Left renal cortex interstitium (tissue), 4 donors: ENCODE measurements around the gene HPX. TPM values are rescaled to one million over a fixed set of nuclear protein-coding genes. Genes with fewer than 3 reads are reported as not detected.
A peak's percentile ranks its signal among the peaks of the same experiment; 100 is the strongest.

ENCODE experiments used
- DNase-seq, 4 donors: peaks; one replicate each; pipeline ENCODE4 v3.0.0-alpha.2; 2013; ENCODE audit warnings: low read depth in 4 of 4, low spot score in 2 of 4, missing footprints in 1 of 4
- polyA plus RNA-seq, 4 donors: library from polyadenylated mRNA; unstranded; fragments of 120-200 nt; gene quantifications; one replicate each; pipeline ENCODE4 v1.2.1, GENCODE V29; 2013; ENCODE audit not compliant: insufficient read length in 4 of 4

The HPX gene
- polyA plus RNA-seq, 4 donors, result 1.7 to 8.6 (median 5.9) TPM

- DNase-seq, result no peak
Observed at GRCh38 chr11:6418557-6419008, 22.2 kb downstream of the HPX start.

- no peak for DNase-seq
Observed at GRCh38 chr11:6417907-6418556, 22.8 kb downstream of the HPX start.

DNA sequence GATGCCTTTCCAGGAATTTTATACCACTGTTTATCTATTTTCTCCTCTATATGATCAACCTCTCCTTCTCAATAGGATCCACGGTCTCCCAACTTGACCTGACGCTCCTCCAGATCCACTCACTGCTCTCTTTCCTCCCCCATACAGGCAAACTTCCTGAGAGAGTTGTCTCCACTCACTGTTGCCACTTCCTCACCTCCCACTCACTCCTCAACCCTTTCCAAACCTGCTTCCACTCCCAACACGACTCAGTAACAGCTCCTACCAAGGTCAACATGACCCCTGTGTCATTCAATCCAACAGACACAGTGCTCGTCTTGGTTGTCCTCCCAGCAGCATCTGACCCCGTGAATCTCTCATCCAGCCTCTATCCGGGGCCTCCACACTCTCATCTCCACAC, 25.0 kb downstream of the HPX start:
- DNase-seq, result no peak

DNA sequence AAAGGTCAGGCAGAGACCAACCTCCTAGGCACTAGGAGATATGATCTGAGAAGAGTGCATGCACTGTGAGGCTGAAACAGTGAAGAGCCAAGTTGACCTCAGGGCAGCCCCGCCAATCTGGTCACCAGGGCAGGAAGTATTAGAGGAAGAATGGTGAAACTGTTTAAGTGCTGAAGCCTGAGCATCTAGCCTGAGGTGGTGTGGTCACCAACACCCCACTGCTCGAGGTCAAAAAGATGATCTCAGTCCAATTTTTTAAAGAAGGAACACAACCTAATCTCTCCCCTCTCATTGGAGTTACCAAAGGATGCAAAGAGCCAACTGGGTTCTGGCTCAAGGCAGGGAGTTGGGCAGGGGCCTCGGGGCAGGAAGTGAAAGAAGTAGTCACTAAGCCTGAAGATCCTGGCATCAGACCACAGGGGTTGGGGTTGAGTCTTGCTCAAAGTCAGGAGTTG, 25.9 kb downstream of the HPX start:
- no peak for DNase-seq

DNA sequence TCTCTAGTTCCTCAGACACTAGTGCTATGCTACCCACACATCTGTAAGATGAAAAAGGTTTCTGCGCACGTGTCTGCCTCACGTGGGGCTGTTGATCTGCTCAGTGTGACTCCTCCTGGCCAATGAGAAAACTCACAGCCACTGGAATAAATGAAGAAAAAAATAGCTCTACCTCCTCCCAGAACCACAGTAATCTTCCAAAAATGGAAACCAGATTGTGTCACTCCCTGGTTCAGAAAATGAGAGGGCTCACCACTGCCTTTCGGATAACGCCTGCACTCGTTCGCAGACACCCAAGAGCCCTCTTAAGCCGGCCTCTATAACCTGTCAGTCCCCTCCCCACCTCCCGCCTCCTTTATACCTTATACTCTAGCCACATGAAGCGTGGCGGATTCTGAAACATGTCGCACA, 27.0 kb downstream of the HPX start:
- no peak for DNase-seq

DNA sequence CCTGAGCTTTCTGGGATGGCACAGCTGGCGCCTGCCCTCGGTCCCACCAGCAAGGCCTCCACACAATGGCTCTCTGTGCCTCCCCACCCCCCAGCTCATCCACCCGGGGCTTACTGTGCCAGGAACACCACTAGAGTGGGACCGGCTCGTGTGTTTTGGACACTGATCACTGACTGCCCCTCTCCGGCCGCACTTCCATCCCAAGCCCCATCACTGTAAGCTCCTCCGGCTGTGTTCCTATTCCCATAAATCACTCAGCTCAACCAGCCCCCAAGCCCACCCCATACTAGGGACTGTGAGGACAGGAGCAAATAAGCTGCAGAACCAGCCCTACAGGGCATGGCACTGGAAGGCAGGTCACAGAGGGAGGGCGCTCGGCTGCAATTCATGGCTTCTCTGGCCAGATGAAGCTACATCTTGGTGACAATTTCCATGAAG, 29.2 kb downstream of the HPX start:
- no peak for DNase-seq

DNA sequence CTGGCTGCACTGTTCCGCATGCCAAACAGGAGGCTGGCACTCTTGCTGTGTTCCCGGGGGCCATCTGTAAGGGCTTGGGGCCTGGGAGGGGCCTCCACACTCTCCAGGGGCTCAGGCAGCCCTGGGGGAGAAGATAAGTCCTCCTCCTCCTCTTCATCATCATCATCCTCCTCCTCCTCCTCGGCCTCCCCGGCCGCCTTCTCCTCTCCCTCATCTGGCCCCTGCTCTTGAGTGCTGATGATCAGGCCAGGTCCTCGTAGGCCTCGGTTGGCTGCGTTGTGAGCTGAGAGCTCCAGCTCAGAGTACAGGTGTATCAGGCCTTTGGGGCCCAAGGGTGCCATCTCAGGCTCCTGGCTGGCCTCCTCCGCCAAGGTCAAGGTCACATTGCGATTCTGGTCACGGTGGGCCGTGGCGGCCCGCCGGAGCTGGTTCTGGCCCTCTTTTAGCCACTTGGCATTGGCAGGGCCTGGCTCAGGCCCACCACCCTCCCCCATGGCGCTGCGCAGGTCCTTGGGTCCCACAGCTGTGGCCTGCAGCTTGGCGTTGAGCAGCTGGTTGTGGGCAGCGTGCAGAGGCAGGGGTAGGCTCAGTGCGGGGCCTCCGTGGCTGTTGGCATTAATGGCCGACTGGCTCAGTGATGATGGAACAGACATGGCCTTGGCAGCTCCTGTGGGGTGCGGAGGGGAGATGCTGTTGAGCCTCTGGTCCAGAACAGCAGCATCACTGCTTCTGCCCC, 29.9 kb downstream of the HPX start:
- DNase-seq, result no peak

DNA sequence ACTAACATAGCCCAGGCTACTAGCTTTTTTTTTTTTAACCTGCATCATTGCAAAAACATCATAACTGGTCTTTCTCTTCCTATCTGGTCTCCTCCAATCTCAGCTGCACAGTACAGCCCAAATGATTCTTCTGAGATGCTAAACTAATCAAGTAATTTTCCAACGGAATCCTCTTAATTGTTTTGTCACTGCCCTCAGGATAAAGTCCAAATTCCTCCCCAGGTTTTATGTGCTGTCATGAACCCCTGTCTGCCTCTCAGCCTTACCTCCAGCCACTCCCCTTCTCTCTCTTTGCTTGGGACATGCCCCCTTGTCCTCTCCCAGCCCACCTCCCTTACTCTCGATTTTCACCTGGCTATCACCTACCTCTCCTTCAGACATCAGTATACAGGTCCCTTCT, 34.4 kb downstream of the HPX start:
- DNase-seq, result no peak

DNA sequence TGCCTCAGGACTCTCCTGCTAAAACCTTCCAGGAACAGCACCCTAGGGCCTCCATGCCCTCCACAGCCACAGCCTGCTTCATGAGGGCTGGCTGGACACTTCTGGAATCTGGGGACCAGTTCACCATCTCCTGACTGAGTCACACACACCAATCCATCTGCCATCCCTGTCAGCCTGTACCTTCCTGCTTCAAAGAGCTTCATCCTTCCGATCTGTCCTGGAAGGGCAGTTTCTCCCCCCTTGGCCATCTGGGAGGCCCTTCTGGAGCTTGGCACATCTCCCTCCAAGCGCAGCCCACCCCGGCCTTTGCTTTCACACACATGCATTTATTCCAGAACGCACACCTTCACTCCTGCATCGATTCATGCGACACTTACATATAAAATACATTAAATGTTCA, 34.9 kb downstream of the HPX start:
- DNase-seq, result no peak

DNA sequence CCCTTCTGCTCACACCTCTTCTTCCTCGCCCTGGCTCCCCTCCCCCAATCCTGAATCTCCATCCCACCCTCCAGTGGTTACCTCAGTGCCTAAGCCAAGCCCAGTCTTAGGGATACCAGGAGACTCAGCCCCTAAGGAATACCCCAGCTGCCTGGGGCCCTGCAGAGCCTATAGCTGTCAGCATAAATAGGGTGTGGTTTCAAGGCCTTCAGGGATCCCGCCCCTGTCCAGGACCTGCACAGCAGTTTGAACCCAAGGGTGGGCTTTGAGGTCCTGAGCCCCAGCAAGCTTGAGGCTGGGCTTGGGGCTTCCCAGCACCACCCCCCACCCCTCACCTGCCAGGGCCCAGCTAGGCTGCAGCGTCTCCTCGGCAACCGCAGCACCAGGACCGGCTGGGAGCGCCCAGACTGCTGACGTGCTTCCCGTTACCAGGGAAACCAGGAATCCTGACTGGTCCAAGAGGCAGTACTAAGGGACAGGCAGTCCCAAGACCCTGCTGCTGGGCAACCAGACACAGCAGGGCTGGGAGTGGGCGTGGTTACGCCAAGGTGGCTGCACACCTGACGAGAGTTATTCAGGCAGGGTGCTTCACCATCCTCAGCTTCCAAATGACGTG, 35.6 kb downstream of the HPX start:
- peak in 1 of 4 donors; percentile 36 for DNase-seq

GRCh38 chr11:6404342-6405051, 36.3 kb downstream of the HPX start:
- DNase-seq, result no peak

DNA sequence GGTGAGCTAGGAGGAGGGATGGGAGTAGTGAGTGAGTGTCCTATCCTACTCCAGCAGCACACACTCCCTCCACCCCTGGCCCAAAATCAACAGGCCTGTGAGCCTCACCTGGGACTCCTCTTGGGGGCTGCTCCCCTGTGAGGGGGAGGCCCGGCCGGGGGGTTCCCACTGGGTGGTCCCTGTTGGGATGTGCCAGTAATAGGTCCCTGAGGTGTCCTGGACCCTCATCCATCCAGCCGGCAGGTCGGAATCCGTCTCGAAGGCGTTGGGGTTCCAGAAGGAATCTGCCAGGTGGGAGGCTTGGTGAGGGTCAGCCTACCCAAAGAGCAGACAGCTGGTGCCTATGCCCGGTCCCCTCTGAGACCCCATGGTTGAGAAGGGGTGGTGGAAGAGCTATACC, 37.2 kb downstream of the HPX start:
- DNase-seq, result no peak

DNA sequence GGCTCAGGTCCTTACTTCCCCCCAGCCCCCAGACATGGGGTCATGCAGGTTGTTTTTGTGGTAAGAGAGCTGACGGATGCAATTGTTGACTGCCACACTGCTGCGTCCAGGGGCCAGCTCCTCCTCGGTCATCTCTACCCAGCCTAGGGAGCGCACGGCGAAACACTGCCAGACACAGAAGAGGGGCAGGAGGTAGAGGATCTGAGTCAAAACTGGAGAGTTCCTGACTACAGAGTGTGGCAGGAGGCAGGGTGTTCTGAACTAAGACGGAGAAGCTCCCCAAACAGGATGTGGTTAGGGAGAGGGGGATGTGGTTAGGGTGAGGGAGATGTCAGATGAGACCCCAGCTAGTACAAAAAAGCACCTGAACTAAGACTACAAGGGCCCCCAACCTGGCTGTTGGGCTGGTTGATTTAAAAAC, 38.2 kb downstream of the HPX start:
- DNase-seq, result no peak

GRCh38 chr11:6402061-6402470, 38.7 kb downstream of the HPX start:
- DNase-seq, result no peak

DNA sequence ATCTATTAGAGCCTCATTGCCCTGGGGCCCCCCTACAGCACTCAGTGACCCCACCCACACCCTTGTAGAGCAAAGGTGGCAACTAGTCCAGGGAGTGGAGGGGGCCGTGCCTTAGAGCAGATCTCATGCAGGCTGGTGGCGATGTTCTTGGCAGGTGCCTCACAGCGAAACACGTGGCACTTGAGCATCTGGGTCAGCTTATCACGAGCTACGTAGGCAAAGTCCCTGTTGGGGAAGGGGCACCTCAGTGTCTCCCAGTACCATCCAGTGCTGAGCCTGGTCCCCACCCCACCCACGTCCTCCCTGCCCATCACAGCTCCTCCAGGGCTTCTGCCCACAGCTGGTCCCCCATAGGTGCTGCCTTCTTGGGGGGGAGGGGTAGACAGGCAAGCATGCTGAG, 39.3 kb downstream of the HPX start:
- DNase-seq, result no peak

DNA sequence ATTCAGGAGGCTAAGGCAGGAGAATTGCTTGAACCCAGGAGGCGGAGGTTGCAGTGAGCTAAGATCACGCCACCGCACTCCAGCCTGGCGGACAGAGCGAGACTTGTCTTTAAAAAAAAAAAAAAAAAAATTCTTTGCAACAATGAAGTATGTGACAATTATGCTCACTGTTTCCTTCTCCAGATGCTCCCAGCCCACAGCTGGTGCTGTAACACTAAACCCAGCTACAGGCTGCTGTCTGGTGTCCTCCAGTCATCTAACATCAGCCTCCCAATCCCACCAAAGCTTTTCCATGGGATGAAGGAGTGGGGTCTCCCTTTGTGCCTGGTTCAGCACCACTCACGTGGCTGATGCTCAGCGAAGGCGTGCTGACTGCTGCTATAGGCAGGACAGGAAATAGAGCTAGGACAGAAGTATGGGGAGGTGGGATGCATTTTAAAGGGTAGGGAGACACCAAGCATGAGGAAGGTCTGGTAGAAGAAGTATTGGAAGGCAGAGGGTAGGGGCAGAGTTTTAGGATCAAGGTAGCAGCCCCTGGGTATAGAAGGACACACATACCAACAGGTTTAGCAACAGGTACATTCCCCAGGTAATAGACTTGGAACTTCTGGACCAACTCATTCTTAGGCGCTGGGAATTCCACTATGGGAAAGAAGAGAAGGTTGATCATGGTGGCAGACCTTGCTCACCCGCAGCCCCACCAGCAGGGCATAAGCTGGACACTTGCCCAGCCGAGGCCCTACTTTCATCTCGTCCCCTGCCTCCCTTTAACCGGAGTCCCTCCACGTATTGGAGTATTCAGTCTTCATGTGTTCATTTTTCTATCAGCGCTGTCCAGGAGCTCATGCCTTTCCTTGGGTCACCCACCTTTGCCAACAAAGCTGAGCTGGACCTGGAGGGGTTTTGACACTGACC, 40.1 kb downstream of the HPX start:
- no peak for DNase-seq

DNA sequence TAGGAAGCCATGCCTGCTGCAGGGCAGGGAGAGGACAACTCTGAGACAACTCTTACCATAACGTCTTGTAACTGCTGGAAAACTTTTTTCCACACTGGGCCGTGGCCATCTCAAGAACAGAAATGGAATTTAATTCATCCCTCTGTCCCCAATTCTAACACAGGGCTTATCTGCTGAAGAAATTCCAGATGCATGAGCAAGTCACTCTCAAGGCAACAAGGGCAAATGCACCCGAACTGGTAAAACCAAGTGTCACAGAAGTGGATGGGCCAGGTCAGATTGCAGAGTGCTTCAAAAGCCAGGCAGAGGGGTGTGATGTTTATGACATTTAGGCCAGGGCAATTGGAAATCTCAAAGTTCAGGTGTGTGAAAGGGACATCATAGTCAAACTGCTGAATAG, 43.2 kb downstream of the HPX start:
- no peak for DNase-seq

DNA sequence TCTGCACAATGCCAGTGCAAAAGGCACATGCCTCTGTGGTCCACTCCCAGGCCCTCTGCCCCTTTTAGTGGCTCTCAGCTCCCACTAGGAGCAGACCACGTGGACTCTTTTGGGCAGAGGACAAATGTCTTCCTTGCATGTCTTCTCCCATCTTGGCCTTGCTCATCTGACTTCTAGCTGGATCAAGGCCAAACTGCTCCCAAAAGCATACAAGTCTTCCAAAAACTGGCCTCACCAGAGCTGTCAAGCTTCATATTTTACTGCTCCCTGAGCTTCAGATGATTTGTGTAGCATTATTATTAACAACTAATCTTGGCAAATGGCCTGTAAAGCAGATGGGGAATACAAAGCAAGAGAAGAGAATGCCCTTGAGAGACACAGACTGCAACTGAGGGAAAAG, 43.6 kb downstream of the HPX start:
- no peak for DNase-seq

GRCh38 chr11:6395470-6396060, 45.2 kb downstream of the HPX start:
- DNase-seq, result no peak
